ENCODE data around the gene PSME1.

The PSME1 gene

DNA sequence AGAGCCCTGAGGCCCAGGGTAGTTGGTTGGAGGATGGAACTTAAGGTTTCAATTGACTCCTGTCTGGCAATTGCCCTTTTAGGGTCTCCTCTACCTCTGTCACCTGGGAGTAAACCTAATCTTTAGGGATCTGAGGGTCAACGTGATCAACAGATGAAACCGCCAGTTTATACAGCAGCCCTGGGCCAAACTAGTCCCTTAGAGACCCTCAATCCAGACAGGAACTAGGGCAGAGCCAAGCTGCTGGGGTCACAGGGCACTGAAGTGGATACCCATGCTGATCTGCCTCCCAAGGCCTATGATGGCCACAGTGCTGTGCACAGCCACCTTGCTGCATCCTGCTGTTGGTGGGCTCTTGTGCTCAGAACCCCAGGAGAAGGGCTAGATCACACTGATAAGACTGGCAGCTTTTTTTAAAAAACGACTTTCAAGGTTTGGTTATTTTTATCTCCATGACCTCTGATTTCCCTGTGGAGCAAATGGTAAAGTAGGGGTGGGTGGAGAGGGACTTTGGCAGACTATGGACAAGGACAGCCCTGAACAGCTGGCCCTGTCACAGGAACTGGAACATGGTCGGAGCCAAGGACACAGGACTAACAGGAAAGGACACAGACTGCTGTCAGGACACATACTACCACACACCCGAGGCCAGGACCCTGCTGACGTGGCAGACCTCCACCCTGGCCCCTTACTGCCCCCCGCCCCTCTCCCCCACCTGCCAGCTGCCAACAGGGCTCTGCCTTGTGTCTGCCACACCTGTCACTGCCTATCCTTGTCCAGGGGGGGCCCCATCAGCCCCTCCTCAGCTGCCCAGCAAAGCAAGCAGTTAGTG lies 5.1 kb upstream of the PSME1 start:
- no peak for DNase-seq

GRCh38 chr14:24131549-24131966 lies 4.4 kb upstream of the PSME1 start:
- DNase-seq, result no peak

- no peak for DNase-seq
Observed at GRCh38 chr14:24132061-24132685, 3.8 kb upstream of the PSME1 start.

DNA sequence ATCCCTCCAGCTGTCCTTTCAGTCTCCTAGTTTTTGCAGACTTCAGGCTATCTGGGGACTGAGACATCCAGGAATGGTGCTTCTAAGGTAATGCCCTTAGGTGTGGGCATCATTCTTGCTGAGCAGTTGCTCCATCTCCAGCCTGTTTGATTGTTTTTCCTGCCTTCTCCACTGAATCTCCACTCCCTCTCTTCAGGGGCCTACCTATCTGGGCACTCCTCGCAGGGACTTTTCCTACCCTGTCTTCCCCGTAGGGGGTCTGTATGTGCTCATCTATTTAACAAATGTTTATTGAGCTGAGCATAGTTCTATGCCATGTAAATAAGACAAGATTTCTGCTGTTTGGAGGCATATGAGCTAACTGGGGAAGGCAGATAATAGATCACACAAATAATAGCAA lies 3.0 kb upstream of the PSME1 start:
- DNase-seq, result no peak

- DNase-seq, result no peak
Observed at GRCh38 chr14:24133735-24134134, 2.3 kb upstream of the PSME1 start.

GRCh38 chr14:24135584-24135833 lies 485 bp upstream of the PSME1 start:
- no peak for DNase-seq

- DNase-seq, result no peak
Observed at GRCh38 chr14:24136684-24137528, 912 bp downstream of the PSME1 start.

- no peak for DNase-seq
Observed at GRCh38 chr14:24137529-24138395, 1.8 kb downstream of the PSME1 start.

DNA sequence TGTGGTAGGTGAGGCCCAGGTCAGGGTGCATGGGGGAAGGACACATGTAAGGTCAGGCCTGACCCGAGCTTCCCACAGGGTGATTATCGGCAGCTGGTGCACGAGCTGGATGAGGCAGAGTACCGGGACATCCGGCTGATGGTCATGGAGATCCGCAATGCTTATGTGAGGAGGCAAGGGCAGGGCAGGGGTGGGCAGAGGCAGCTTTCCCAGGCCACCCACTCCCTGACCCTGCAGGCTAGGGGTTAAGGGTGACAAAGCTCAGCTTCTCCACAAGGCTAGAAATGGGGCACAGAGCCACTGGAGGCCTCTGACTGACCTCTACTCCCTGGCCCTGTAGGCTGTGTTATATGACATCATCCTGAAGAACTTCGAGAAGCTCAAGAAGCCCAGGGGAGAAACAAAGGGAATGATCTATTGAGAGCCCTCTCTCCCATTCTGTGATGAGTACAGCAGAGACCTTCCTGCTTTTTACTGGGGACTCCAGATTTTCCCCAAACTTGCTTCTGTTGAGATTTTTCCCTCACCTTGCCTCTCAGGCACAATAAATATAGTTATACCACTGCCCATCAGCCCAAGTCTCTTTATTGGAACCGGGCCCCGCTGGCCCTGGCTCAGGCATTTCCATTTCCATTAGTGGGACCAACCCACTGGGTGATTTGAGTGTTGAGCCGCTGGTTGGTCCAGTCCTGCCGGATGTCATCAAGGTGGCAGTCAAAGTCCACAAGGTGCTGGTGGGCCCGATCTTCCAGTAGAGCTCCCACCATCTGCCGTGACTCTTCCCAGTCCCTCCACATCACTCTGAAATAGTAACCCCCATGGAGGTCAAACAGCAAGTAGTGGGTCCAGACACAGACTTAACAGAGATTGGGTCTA lies 2.6 kb downstream of the PSME1 start:
- DNase-seq, result no peak

GRCh38 chr14:24139272-24139934 lies 3.4 kb downstream of the PSME1 start:
- no peak for DNase-seq

- peak; percentile 99 for DNase-seq
Observed at GRCh38 chr14:24141097-24141880, 5.3 kb downstream of the PSME1 start, which contains the start of gene EMC9. EMC9 (minus strand) TSS chr14:24141591; CDS start chr14:24141304, 287 bp downstream.

DNA sequence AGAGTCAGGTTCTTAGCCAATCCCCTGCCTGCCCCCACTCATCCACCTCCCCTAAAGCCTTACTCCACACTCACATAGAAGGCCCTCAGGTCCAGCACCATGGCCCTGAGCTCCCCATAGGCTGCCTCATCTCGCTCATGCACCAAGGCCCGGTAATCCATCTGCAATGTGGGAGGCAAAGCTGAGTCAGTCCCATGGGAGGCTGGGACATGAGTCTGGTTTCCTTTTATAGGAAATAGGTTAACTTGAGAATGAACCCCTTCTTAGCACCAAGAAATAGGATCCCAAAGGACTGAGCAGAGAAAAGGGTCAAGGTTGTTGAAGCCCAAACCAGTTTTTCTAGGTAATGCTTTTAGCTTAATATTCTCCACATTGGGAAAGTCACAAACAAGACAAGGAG lies 7.5 kb downstream of the PSME1 start:
- no peak for DNase-seq

- DNase-seq, result no peak
Observed at GRCh38 chr14:24144451-24144850, 8.5 kb downstream of the PSME1 start.

- DNase-seq, result no peak
Observed at GRCh38 chr14:24145219-24145618, 9.2 kb downstream of the PSME1 start.

- DNase-seq, result peak; percentile 74
Observed at GRCh38 chr14:24145690-24146452, 9.9 kb downstream of the PSME1 start.

GRCh38 chr14:24146453-24146977 lies 10.5 kb downstream of the PSME1 start, which contains the start of gene PSME2:
PSME2 (minus strand) TSS chr14:24146610; CDS start chr14:24146581, 29 bp downstream.
- peak; percentile 95 for DNase-seq

GRCh38 chr14:24146978-24147760 lies 11.2 kb downstream of the PSME1 start, which contains the start of gene RNF31:
RNF31 (plus strand) TSS chr14:24147498; CDS start chr14:24147699, 201 bp downstream.
- DNase-seq, result peak; percentile 97
